ENCODE data around the gene ITGA1. TPM values are rescaled to one million over a fixed set of nuclear protein-coding genes. Genes with fewer than 3 reads are reported as not detected.

ITGA1 gene
- total RNA-seq, 6 experiments from 2014 or later = 66.5 to 116 (median 82.1) TPM

DNA sequence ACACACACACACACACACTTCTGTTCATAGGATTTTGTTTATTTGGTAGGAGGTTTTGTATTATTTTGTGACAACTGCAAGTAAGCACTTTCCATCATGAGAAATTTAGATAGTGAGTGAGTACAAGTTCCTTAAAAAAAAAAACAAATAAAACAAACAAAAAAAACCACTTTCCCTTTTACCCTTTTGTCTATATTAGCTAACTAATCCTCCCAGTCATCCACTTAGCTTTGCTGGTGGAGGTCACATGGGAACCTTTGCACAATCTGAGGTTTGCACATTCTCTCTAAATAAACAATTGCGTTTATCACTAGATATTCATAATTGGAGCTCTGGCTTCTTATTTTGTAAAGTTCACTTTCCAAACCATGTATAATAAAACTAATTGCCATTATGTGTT, 6.8 kb downstream of the ITGA1 start:
- DNase-seq = peak in 1 of 3 donors; percentile 78
- Histone ChIP-seq H3K4me3 (peak overlapping the region in 2 of 3 donors; percentile 12 to 15), H3K9me3 (no peaks in the 10 kb centered on the region), H3K27ac (peak overlapping the region; percentile 16 to 73 (median 44)), H3K4me1 (peaks cover 0 to 78% (median 26%) of the 10 kb centered on the region in 4 donors), H3K36me3 (no peaks in the 10 kb centered on the region), H3K27me3 (no peaks in the 10 kb centered on the region)
- intact Hi-C loops (cut with DNase I) = no loop called here
- TF ChIP-seq, protein P1, sequence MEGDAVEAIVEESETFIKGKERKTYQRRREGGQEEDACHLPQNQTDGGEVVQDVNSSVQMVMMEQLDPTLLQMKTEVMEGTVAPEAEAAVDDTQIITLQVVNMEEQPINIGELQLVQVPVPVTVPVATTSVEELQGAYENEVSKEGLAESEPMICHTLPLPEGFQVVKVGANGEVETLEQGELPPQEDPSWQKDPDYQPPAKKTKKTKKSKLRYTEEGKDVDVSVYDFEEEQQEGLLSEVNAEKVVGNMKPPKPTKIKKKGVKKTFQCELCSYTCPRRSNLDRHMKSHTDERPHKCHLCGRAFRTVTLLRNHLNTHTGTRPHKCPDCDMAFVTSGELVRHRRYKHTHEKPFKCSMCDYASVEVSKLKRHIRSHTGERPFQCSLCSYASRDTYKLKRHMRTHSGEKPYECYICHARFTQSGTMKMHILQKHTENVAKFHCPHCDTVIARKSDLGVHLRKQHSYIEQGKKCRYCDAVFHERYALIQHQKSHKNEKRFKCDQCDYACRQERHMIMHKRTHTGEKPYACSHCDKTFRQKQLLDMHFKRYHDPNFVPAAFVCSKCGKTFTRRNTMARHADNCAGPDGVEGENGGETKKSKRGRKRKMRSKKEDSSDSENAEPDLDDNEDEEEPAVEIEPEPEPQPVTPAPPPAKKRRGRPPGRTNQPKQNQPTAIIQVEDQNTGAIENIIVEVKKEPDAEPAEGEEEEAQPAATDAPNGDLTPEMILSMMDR (IDR thresholded peaks at IDR 0.05) = no peak
- TF ChIP-seq POLR2A (IDR thresholded peaks at IDR 0.05) = no peak
- WGBS (ENCODE audit: insufficient coverage, low coverage, low lambda C conversion rate, missing lambda C conversion rate) = 15% methylated on average over 1 of the region's 1 CpG
- peak; percentile 62 to 85 (median 68) for ATAC-seq

DNA sequence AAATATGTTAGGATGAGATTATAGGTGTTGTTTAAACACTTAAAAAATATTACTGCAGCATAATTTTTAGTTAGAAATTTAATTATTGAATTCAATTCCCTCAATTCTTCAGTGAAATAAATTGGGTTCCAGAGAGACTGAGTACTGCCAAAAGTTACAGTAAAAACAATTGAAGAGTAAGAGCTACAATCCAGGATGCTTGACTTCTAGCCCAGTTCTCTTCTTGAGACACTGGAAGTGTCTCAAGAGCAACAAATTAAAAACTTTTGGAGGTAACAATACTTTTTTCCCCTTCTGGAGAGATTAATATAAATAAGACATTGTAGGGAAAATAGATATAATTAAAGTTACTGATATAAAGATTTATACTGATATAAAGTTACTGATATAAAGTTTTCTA, 8.3 kb downstream of the ITGA1 start:
- no peak for TF ChIP-seq POLR2A (IDR thresholded peaks at IDR 0.05)
- TF ChIP-seq, protein P1 (IDR thresholded peaks at IDR 0.05) = no peak
- H3K27ac ChIP-seq = peak overlapping the region in 1 of 3 donors; percentile 86
- H3K4me1 ChIP-seq = peaks cover 0 to 64% (median 26%) of the 10 kb centered on the region in 4 donors
- intact Hi-C loops (cut with DNase I) = no loop called here
- ATAC-seq (no peak), DNase-seq (no peak)
- H3K4me3 ChIP-seq = no peak overlapping the region
- H3K27me3 ChIP-seq = no peaks in the 10 kb centered on the region
- no peaks in the 10 kb centered on the region for H3K9me3 ChIP-seq
- no peaks in the 10 kb centered on the region for H3K36me3 ChIP-seq

DNA sequence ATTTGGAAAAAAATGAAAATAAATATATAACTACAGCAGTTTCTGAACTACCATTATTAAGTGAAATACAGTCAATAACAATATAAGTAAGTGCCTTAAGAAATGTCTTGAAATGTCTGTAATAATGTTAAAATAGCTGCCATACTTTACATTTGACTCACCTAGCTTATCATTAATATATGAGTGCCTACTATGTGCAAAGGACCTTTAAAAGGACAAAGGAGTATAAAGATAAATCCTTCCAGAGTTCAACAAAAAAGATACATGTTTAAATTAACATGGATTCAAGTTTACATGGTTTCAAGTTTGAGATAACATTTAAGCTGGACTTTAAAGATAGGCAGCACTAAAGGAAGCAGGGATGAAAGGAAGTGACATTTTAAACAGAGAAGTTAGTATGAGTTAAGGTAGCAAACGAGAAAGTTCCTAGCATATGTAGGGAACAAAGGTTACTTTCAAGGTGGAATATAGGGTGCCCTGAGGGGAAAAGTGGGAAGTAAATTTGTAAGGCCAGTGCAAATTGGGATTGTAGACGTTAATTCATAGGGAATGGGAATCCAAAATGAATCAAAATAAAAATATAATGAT, 8.9 kb downstream of the ITGA1 start:
- peaks cover 0 to 2% (median under 1%) of the 10 kb centered on the region in 4 donors for H3K36me3 ChIP-seq
- no peak overlapping the region for H3K4me3 ChIP-seq
- H3K9me3 ChIP-seq = no peaks in the 10 kb centered on the region
- DNase-seq (no peak), ATAC-seq (no peak)
- intact Hi-C loops (cut with DNase I) = no loop called here
- H3K27me3 ChIP-seq = no peaks in the 10 kb centered on the region
- peak overlapping the region in 1 of 3 donors; percentile 86 for H3K27ac ChIP-seq
- 40% methylated on average over 2 of the region's 2 CpGs for WGBS (ENCODE audit: insufficient coverage, low coverage, low lambda C conversion rate, missing lambda C conversion rate)
- TF ChIP-seq, protein P1 (IDR thresholded peaks at IDR 0.05) = no peak
- TF ChIP-seq POLR2A (IDR thresholded peaks at IDR 0.05) = no peak
- H3K4me1 ChIP-seq = peaks cover 0 to 63% (median 24%) of the 10 kb centered on the region in 4 donors

DNA sequence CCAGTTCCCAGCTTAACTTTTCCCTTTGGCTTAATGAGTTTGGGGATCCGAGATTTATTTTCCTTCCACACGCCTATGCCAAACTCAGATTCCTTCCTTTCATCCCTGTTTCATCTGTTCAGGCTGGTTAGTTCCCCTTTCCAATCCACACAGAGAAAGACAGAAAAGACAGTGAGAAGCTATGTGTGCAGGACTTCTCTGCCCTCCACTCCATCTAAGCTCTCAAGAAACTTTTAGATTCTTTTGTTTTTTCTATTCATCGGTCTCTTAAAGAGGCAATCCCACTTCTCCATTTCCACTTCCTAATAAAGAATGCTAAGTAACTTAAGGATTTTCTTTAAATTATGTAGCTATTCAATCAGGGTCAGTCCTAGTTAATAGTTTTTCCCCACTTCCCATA, 11.2 kb downstream of the ITGA1 start:
- Histone ChIP-seq H3K9me3 (no peaks in the 10 kb centered on the region), H3K36me3 (peaks cover 0 to 7% (median 4%) of the 10 kb centered on the region in 4 donors), H3K4me1 (peaks cover 0 to 68% (median 19%) of the 10 kb centered on the region in 4 donors), H3K27me3 (no peaks in the 10 kb centered on the region), H3K4me3 (peak overlapping the region; percentile 53 to 72 (median 61)), H3K27ac (peak overlapping the region; percentile 78 to 95 (median 86))
- no peak for TF ChIP-seq POLR2A (IDR thresholded peaks at IDR 0.05)
- TF ChIP-seq, protein P1 (IDR thresholded peaks at IDR 0.05) = no peak
- 0% methylated on average over 3 of the region's 3 CpGs for WGBS (ENCODE audit: insufficient coverage, low coverage, low lambda C conversion rate, missing lambda C conversion rate)
- DNase-seq = no peak
- ATAC-seq = no peak
- intact Hi-C loops (cut with DNase I) = no loop called here
